H1 (cell line): Measurements from ENCODE around the gene HMCN2. TPM values are rescaled to one million over a fixed set of nuclear protein-coding genes. Genes with fewer than 3 reads are reported as not detected.

ENCODE experiments used
- CTCF ChIA-PET: fragments of 300-600 bp; sonication (Branson Sonifier 250); formaldehyde crosslinking; loops from one replicate; lab custom pipeline; 2021; ENCODE audit not compliant: partially characterized antibody; lab: Charles Lee
- POLR2A ChIA-PET: fragments of 300-600 bp; sonication (Branson Sonifier 250); formaldehyde crosslinking; loops from one replicate; lab custom pipeline; 2021; ENCODE audit warnings: inconsistent platforms; ENCODE audit not compliant: partially characterized antibody; lab: Charles Lee
- DNase-seq, 2 experiments: peaks; one replicate each; pipeline versions ENCODE4 v3.0.0 to v3.0.0-alpha.2; 2010 to 2022; ENCODE audit warnings: low spot score in 2 of 2, low read depth in 1 of 2, mixed read lengths in 1 of 2
- FAIRE-seq: peaks from 2 replicates; lab custom pipeline; 2011; peaks lifted over from hg19 to GRCh38; lab: Jason Lieb, UNC
- H2AFZ ChIP-seq: 2 replicates; pipeline ENCODE4 v1.8.1; 2012; ENCODE audit warnings: low read length, inconsistent platforms
- H2AK5ac ChIP-seq: 2 replicates; pipeline ENCODE4 v1.6.1; 2013; ENCODE audit warnings: low read depth, low read length
- H2BK120ac ChIP-seq: replicated peaks from 2 replicates; pipeline ENCODE3; 2013; ENCODE audit warnings: low read depth, low read length, inconsistent platforms
- H2BK12ac ChIP-seq: 2 replicates; pipeline ENCODE4 v1.6.1; 2013; ENCODE audit warnings: low read depth, low read length
- H2BK15ac ChIP-seq: 2 replicates; pipeline ENCODE4 v1.6.1; 2013; ENCODE audit warnings: low read length
- H2BK20ac ChIP-seq: 2 replicates; pipeline ENCODE4 v1.6.1; 2013; ENCODE audit warnings: low read length
- H2BK5ac ChIP-seq: 2 replicates; pipeline ENCODE4 v1.6.1; 2013; ENCODE audit warnings: low read depth, low read length
- H3K14ac ChIP-seq: 2 replicates; pipeline ENCODE4 v1.6.1; 2013; ENCODE audit warnings: inconsistent platforms; ENCODE audit not compliant: insufficient read length
- H3K18ac ChIP-seq: 2 replicates; pipeline ENCODE4 v1.6.1; 2013; ENCODE audit warnings: low read length; ENCODE audit errors: extremely low read depth
- H3K23ac ChIP-seq: 2 replicates; pipeline ENCODE4 v1.6.1; 2013; ENCODE audit warnings: inconsistent platforms; ENCODE audit not compliant: insufficient read length
- H3K23me2 ChIP-seq: 2 replicates; pipeline ENCODE4 v1.6.1; 2013; ENCODE audit warnings: low read depth, low read length
- H3K27ac ChIP-seq: 2 replicates; pipeline ENCODE4 v1.6.1; 2011; ENCODE audit warnings: low read depth, low read length, inconsistent platforms
- H3K27me3 ChIP-seq, 4 experiments: replicated peaks in 1 of 4; 1 replicate in 1 of 4; 2 replicates in 3 of 4; pipeline versions ENCODE4 v1.6.1 to v1.8.1; 2011 to 2013; ENCODE audit warnings: low read length in 3 of 4, mild to moderate bottlenecking in 3 of 4, inconsistent platforms in 2 of 4, mixed read lengths in 2 of 4, moderate library complexity in 1 of 4; ENCODE audit not compliant: control insufficient read depth in 3 of 4, insufficient read depth in 3 of 4; ENCODE audit errors: extremely low read depth in 1 of 4
- H3K36me3 ChIP-seq, 4 experiments: 2 replicates each; pipeline versions ENCODE4 v1.6.1 to v1.8.1; 2011 to 2013; ENCODE audit warnings: mild to moderate bottlenecking in 4 of 4, low read length in 3 of 4, moderate library complexity in 2 of 4, control low read depth in 1 of 4, inconsistent platforms in 1 of 4; ENCODE audit not compliant: insufficient read depth in 4 of 4, control insufficient read depth in 2 of 4
- H3K4ac ChIP-seq: replicated peaks from 2 replicates; pipeline ENCODE3; 2013; ENCODE audit warnings: low read length, low read depth, mixed read lengths, inconsistent platforms; ENCODE audit not compliant: insufficient read length
- H3K4me1 ChIP-seq, 4 experiments: replicated peaks in 1 of 4; 1 replicate in 1 of 4; 2 replicates in 3 of 4; pipeline versions ENCODE4 v1.6.1 to v1.8.1; 2011 to 2013; ENCODE audit warnings: low read length in 3 of 4, inconsistent platforms in 2 of 4, mixed read lengths in 1 of 4; ENCODE audit not compliant: insufficient read depth in 4 of 4, control insufficient read depth in 3 of 4
- H3K4me2 ChIP-seq, 2 experiments: 2 replicates each; pipeline versions ENCODE4 v1.6.1 to v1.8.1; 2011 to 2013; ENCODE audit warnings: low read depth in 2 of 2, low read length in 2 of 2, control low read depth in 1 of 2, inconsistent platforms in 1 of 2, mild to moderate bottlenecking in 1 of 2; ENCODE audit not compliant: insufficient read depth in 1 of 2
- H3K4me3 ChIP-seq, 4 experiments: fragments of 200-600, 300-600 bp in 1 of 4; sonication (generic), shearing (Covaris generic), sonication (Bioruptor Twin) in 1 of 4; 2 replicates each; pipeline versions ENCODE4 v1.5.1 to v1.8.1; 2011 to 2016; ENCODE audit warnings: low read length in 4 of 4, low read depth in 3 of 4, control low read depth in 2 of 4, inconsistent platforms in 2 of 4, mild to moderate bottlenecking in 2 of 4, mixed read lengths in 1 of 4, moderate library complexity in 1 of 4; ENCODE audit not compliant: insufficient read depth in 2 of 4; ENCODE audit errors: extremely low read depth in 1 of 4
- H3K56ac ChIP-seq: replicated peaks from 2 replicates; pipeline ENCODE3; 2013; ENCODE audit warnings: low read depth, mild to moderate bottlenecking, mixed read lengths, low read length, inconsistent platforms; ENCODE audit not compliant: insufficient read length
- H3K79me1 ChIP-seq: 2 replicates; pipeline ENCODE4 v1.6.1; 2013; ENCODE audit warnings: low read depth, low read length, control low read depth
- H3K79me2 ChIP-seq, 2 experiments: 2 replicates each; pipeline versions ENCODE4 v1.6.1 to v1.8.1; 2012 to 2013; ENCODE audit warnings: low read length in 2 of 2, mild to moderate bottlenecking in 2 of 2, inconsistent platforms in 1 of 2; ENCODE audit not compliant: insufficient read depth in 2 of 2, control insufficient read depth in 1 of 2
- H3K9ac ChIP-seq, 4 experiments: replicated peaks in 1 of 4; 1 replicate in 1 of 4; 2 replicates in 3 of 4; pipeline versions ENCODE4 v1.6.1 to v1.8.1; 2011 to 2013; ENCODE audit warnings: low read depth in 3 of 4, low read length in 3 of 4, control low read depth in 2 of 4, mild to moderate bottlenecking in 2 of 4, moderate library complexity in 2 of 4, inconsistent platforms in 1 of 4; ENCODE audit errors: extremely low read depth in 1 of 4
- H3K9me3 ChIP-seq, 2 experiments: 2 replicates each; pipeline versions ENCODE4 v1.6.1 to v1.8.1; 2012 to 2013; ENCODE audit warnings: mild to moderate bottlenecking in 2 of 2, moderate library complexity in 2 of 2, control low read depth in 1 of 2, inconsistent platforms in 1 of 2, low read depth in 1 of 2, low read length in 1 of 2, mixed read lengths in 1 of 2; ENCODE audit not compliant: insufficient read depth in 2 of 2
- H4K20me1 ChIP-seq, 2 experiments: replicated peaks in 1 of 2; 2 replicates each; pipeline versions ENCODE3 to v1.8.1; 2011 to 2013; ENCODE audit warnings: inconsistent platforms in 2 of 2, low read length in 2 of 2, mild to moderate bottlenecking in 1 of 2; ENCODE audit not compliant: insufficient read depth in 2 of 2, control insufficient read depth in 1 of 2
- H4K5ac ChIP-seq: 2 replicates; pipeline ENCODE4 v1.6.1; 2013; ENCODE audit warnings: low read length, low read depth, mixed read lengths, inconsistent platforms; ENCODE audit not compliant: insufficient read length
- H4K8ac ChIP-seq: 2 replicates; pipeline ENCODE4 v1.8.0; 2013; ENCODE audit warnings: mild to moderate bottlenecking, moderate library complexity, low read length, inconsistent platforms; ENCODE audit not compliant: insufficient read depth; ENCODE audit errors: extremely low read depth
- H4K91ac ChIP-seq: replicated peaks from 2 replicates; pipeline ENCODE3; 2013; ENCODE audit warnings: low read length, mixed read lengths, inconsistent platforms; ENCODE audit not compliant: insufficient read length
- ATF3 ChIP-seq: IDR thresholded peaks from 2 replicates; pipeline ENCODE4 v1.6.1; 2011; ENCODE audit warnings: low read depth, mild to moderate bottlenecking, low read length; ENCODE audit not compliant: insufficient read depth
- BRCA1 ChIP-seq: IDR thresholded peaks from 2 replicates; pipeline ENCODE4 v1.6.1; 2012; ENCODE audit warnings: low read depth, low read length, improper control_type of control experiment
- CHD2 ChIP-seq: IDR thresholded peaks from 2 replicates; pipeline ENCODE4 v1.6.1; 2012; ENCODE audit warnings: low read length, improper control_type of control experiment
- CTBP2 ChIP-seq: IDR thresholded peaks from 2 replicates; pipeline ENCODE4 v1.7.0; 2011; ENCODE audit warnings: borderline replicate concordance, mild to moderate bottlenecking, moderate library complexity, mixed read lengths, low read length; ENCODE audit not compliant: insufficient read depth, insufficient read length
- KDM1A ChIP-seq: fragments of 200-600, 300-600 bp; sonication (generic); IDR thresholded peaks from 2 replicates; pipeline ENCODE4 v1.7.1; 2016; ENCODE audit warnings: mild to moderate bottlenecking, low read length, borderline replicate concordance
- POU5F1 ChIP-seq: IDR thresholded peaks from 2 replicates; pipeline ENCODE4 v1.6.1; 2011; ENCODE audit warnings: low read depth, mild to moderate bottlenecking, low read length, moderate library complexity
- TBP ChIP-seq: IDR thresholded peaks from 2 replicates; pipeline ENCODE4 v1.6.1; 2011; ENCODE audit warnings: low read depth, low read length, improper control_type of control experiment
- YY1 ChIP-seq: IDR thresholded peaks from 2 replicates; pipeline ENCODE4 v1.6.1; 2011; ENCODE audit warnings: low read depth, mild to moderate bottlenecking, low read length
- WGBS, 2 experiments: shearing (Covaris generic) in 1 of 2; methylation state at CpG; one replicate each; pipeline versions ENCODE4 v1.1.6 to v1.1.7; 2013 to 2015; ENCODE audit warnings: low lambda C conversion rate in 2 of 2, mixed read lengths in 2 of 2, inconsistent platforms in 1 of 2, low coverage in 1 of 2, missing lambda C conversion rate in 1 of 2; ENCODE audit not compliant: insufficient replicate concordance in 2 of 2, insufficient coverage in 1 of 2, insufficient read length in 1 of 2; ENCODE audit errors: extremely low coverage in 1 of 2, missing lambda C conversion rate in 1 of 2; 5-methylcytosine and 5-hydroxymethylcytosine counted together
- polyA plus RNA-seq, 7 experiments: library from polyadenylated mRNA; depleted of rRNA in 3 of 7; stranded (reverse) in 5 of 7; unstranded in 2 of 7; fragments of >200 nt in 5 of 7; fragments of 200-250 nt in 2 of 7; gene quantifications; 1 replicate in 5 of 7; 2 replicates in 1 of 7; 4 replicates in 1 of 7; pipeline versions ENCODE4 v1.2.1 to v1.2.3, GENCODE V29; 2011 to 2013; ENCODE audit warnings: missing spikeins in 2 of 7, mixed read lengths in 2 of 7
- total RNA-seq: library from RNA; stranded (reverse); fragmentation: NEBNext Ultra II Directional; extraction: Animal tissue kit (Norgen Biotek cat#: 25700); gene quantifications from 2 replicates; pipeline ENCODE4 v1.2.1, GENCODE V29; 2021

HMCN2 gene
- total and polyA plus RNA-seq, 2 of the 8 experiments (the other 6 are each of a cell fraction or from before 2014, with no cell fraction given): 5.0 to 9.1 TPM

- H2BK15ac ChIP-seq: no peak overlapping the region
- H3K4me3 ChIP-seq: no peak overlapping the region
- H4K91ac ChIP-seq: no peak overlapping the region
- DNase-seq (no peak), FAIRE-seq (no peak)
- H3K79me2 ChIP-seq: no peaks in the 10 kb centered on the region
- no peak overlapping the region for H3K4ac ChIP-seq
- TF ChIP-seq ATF3: no peak
- TF ChIP-seq CHD2: no peak
- TF ChIP-seq POU5F1: no peak
- no peak for TF ChIP-seq BRCA1
- TF ChIP-seq TBP: no peak
- no peak for TF ChIP-seq CTBP2
- peak; percentile 27; the same call in 1 of the 2 replicates for TF ChIP-seq KDM1A
- no peak for TF ChIP-seq YY1
- H2BK12ac ChIP-seq: no peak overlapping the region
- no peaks in the 10 kb centered on the region for H3K4me1 ChIP-seq
- H3K79me1 ChIP-seq: no peaks in the 10 kb centered on the region
- CTCF ChIA-PET: interaction anchor here (1.1 to 2.9 kb wide), 6 partner anchors 10 to 230 kb away, joined by 3 to 12 read pairs (median 6); no protein-coding TSS in a partner anchor
- no peak overlapping the region for H2AFZ ChIP-seq
- no peak overlapping the region for H2AK5ac ChIP-seq
- POLR2A ChIA-PET: interaction anchor here (0.8 kb wide), 1 partner anchor 9 kb away, joined by 3 read pairs; no protein-coding TSS in a partner anchor
- no peaks in the 10 kb centered on the region for H3K36me3 ChIP-seq
- H2BK120ac ChIP-seq: no peak overlapping the region
- H3K4me2 ChIP-seq: no peak overlapping the region
- H4K20me1 ChIP-seq: peaks cover 0 to 2% of the 10 kb centered on the region in 2 experiments
- no peak overlapping the region for H3K18ac ChIP-seq
- no peaks in the 10 kb centered on the region for H3K23me2 ChIP-seq
- H3K56ac ChIP-seq: no peak overlapping the region
- H3K27ac ChIP-seq: no peak overlapping the region
- H3K27me3 ChIP-seq: no peaks in the 10 kb centered on the region
- no peak overlapping the region for H4K8ac ChIP-seq
- no peak overlapping the region for H3K9ac ChIP-seq
- H3K14ac ChIP-seq: no peak overlapping the region
- no peak overlapping the region for H4K5ac ChIP-seq
- no peak overlapping the region for H3K23ac ChIP-seq
- no peaks in the 10 kb centered on the region for H3K9me3 ChIP-seq
- no peak overlapping the region for H2BK20ac ChIP-seq
- no peak overlapping the region for H2BK5ac ChIP-seq
- 90% methylated on average over 9 of the region's 9 CpGs; no CpG with 5 or more reads in 1 of the 2 experiments for WGBS, 2 experiments
Measured at GRCh38 chr9:130337318-130337717, 71.8 kb downstream of the HMCN2 start.
